Lung microvascular endothelial cell (primary cell): Measurements from ENCODE around the gene DDIT4L. TPM values are rescaled to one million over a fixed set of nuclear protein-coding genes. Genes with fewer than 3 reads are reported as not detected.
"Not testable (repeated sequence)": the region's sequence is repeated elsewhere in the genome, so short reads cannot be mapped to it uniquely, and the experiment has no call there.

Experiments
- DNase-seq, 2 donors: peaks; one replicate each; pipeline versions ENCODE4 v3.0.0 to v3.0.0-alpha.2; 2010; ENCODE audit warnings: low read depth in 2 of 2
- total RNA-seq: library from RNA; depleted of rRNA; stranded (reverse); fragments of >200 nt; gene quantifications from 2 replicates; pipeline ENCODE4 v1.2.1, GENCODE V29; 2014

DDIT4L gene
- total RNA-seq, 1 donor from 2014 or later: 2.6 TPM

GRCh38 chr4:100166297-100167039 lies 23.8 kb downstream of the DDIT4L start:
- DNase-seq: no peak

GRCh38 chr4:100165809-100166208 lies 24.5 kb downstream of the DDIT4L start:
- DNase-seq: no peak

- no peak for DNase-seq
Observed at GRCh38 chr4:100164808-100165760, 25.2 kb downstream of the DDIT4L start.

- DNase-seq: peak in 1 of 2 donors; percentile 43
Observed at GRCh38 chr4:100162027-100162685, 28.1 kb downstream of the DDIT4L start.

GRCh38 chr4:100149190-100149589 lies 41.1 kb downstream of the DDIT4L start:
- DNase-seq: no peak

- DNase-seq: no peak
Observed at GRCh38 chr4:100147684-100148083, 42.6 kb downstream of the DDIT4L start.

- DNase-seq: no peak
Observed at GRCh38 chr4:100147198-100147597, 43.1 kb downstream of the DDIT4L start.

GRCh38 chr4:100146756-100147155 lies 43.5 kb downstream of the DDIT4L start:
- DNase-seq: no peak

GRCh38 chr4:100137320-100137719 lies 52.9 kb downstream of the DDIT4L start:
- not testable (repeated sequence) for DNase-seq

Other genes with a start within 250 kb of the DDIT4L start
- 29.6 and 76.6 TPM in 2 replicates for gene DNAJB14, start 243.8 kb downstream of the DDIT4L start, total RNA-seq
- 205 and 321 TPM in 2 replicates for gene H2AZ1, start 240.2 kb downstream of the DDIT4L start, total RNA-seq